Neural progenitor cell (in vitro differentiated cells): Measurements from ENCODE around the gene ZNF638. TPM values are rescaled to one million over a fixed set of nuclear protein-coding genes. Genes with fewer than 3 reads are reported as not detected.

Source experiments
- DNase-seq: peaks from one replicate; pipeline ENCODE4 v3.0.0-alpha.2; 2016; ENCODE audit warnings: low spot score
- H2AFZ ChIP-seq: fragments of 200-600 bp; sonication (generic); replicated peaks from 2 replicates; pipeline ENCODE4 v1.6.1; 2016; ENCODE audit warnings: antibody characterized with exemption
- H3F3A ChIP-seq: fragments of 200-600 bp; sonication (generic); 2 replicates; pipeline ENCODE4 v1.6.1; 2016; ENCODE audit warnings: antibody characterized with exemption, low read depth
- H3K27ac ChIP-seq: fragments of 200-600 bp; sonication (generic); 2 replicates; pipeline ENCODE4 v1.5.1; 2016; ENCODE audit warnings: mild to moderate bottlenecking
- H3K27me3 ChIP-seq: fragments of 200-600 bp; sonication (generic); 2 replicates; pipeline ENCODE4 v1.6.1; 2016; ENCODE audit warnings: mild to moderate bottlenecking, moderate library complexity
- H3K36me3 ChIP-seq: fragments of 200-600 bp; sonication (generic); 2 replicates; pipeline ENCODE4 v1.5.1; 2016
- H3K4me1 ChIP-seq: fragments of 200-600 bp; sonication (generic); 2 replicates; pipeline ENCODE4 v1.6.1; 2016; ENCODE audit warnings: mixed run types
- H3K4me2 ChIP-seq: fragments of 200-600 bp; sonication (generic); 2 replicates; pipeline ENCODE4 v1.6.1; 2016
- H3K4me3 ChIP-seq: fragments of 200-600 bp; sonication (generic); 2 replicates; pipeline ENCODE4 v1.5.1; 2016
- H3K79me2 ChIP-seq: fragments of 200-600 bp; sonication (generic); 2 replicates; pipeline ENCODE4 v1.6.1; 2016; ENCODE audit warnings: low read depth
- H3K9ac ChIP-seq: fragments of 200-600 bp; sonication (generic); 2 replicates; pipeline ENCODE4 v1.6.1; 2016
- H3K9me3 ChIP-seq: fragments of 200-600 bp; sonication (generic); 2 replicates; pipeline ENCODE4 v1.5.1; 2016; ENCODE audit warnings: low read depth
- H4K20me1 ChIP-seq: fragments of 200-600 bp; sonication (generic); 2 replicates; pipeline ENCODE4 v1.6.1; 2016; ENCODE audit warnings: low read depth
- H3K27ac Mint-ChIP-seq: 3 replicates; pipeline ENCODE4 v1.8.0; 2021; ENCODE audit warnings: mixed read lengths
- H3K27me3 Mint-ChIP-seq: 2 replicates; pipeline ENCODE4 v1.8.0; 2022; ENCODE audit warnings: low read depth, mild to moderate bottlenecking, inconsistent platforms, moderate library complexity, mixed read lengths; ENCODE audit not compliant: insufficient read depth
- H3K36me3 Mint-ChIP-seq: 3 replicates; pipeline ENCODE4 v1.8.0; 2021; ENCODE audit warnings: mixed read lengths
- H3K4me1 Mint-ChIP-seq: 3 replicates; pipeline ENCODE4 v1.8.0; 2021; ENCODE audit warnings: mixed read lengths
- H3K4me3 Mint-ChIP-seq: 3 replicates; pipeline ENCODE4 v1.8.0; 2021; ENCODE audit warnings: mild to moderate bottlenecking, moderate library complexity, mixed read lengths
- H3K9me3 Mint-ChIP-seq: 3 replicates; pipeline ENCODE4 v1.8.0; 2020; ENCODE audit warnings: mixed read lengths
- CTCF ChIP-seq: fragments of 200-600 bp; sonication (generic); IDR thresholded peaks from 2 replicates; pipeline ENCODE4 v1.5.1; 2017; ENCODE audit warnings: antibody characterized with exemption, mild to moderate bottlenecking
- EZH2 ChIP-seq: fragments of 200-600 bp; sonication (generic); IDR thresholded peaks from 2 replicates; pipeline ENCODE4 v1.6.1; 2017; ENCODE audit warnings: antibody characterized with exemption, mild to moderate bottlenecking, moderate library complexity
- EZH2phosphoT487 ChIP-seq: fragments of 200-600 bp; sonication (generic); IDR thresholded peaks from 2 replicates; pipeline ENCODE4 v1.6.1; 2017; ENCODE audit warnings: antibody characterized with exemption
- total RNA-seq: library from RNA; depleted of rRNA; stranded (reverse); fragments of >200 nt; gene quantifications from 2 replicates; pipeline ENCODE4 v1.2.3, GENCODE V29; 2015; ENCODE audit warnings: low replicate concordance

ZNF638 gene
- total RNA-seq, 1 donor from 2014 or later = 362 TPM

GRCh38 chr2:71460595-71461303 is 129.2 kb downstream of the ZNF638 start:
- no peaks in the 10 kb centered on the region for H3K36me3 Mint-ChIP-seq
- H3K27me3 Mint-ChIP-seq = peaks cover 9% of the 10 kb centered on the region
- H3K9ac ChIP-seq = no peak overlapping the region
- H3F3A ChIP-seq = peaks cover 7% of the 10 kb centered on the region
- TF ChIP-seq CTCF = peak; percentile 72
- no peak for TF ChIP-seq EZH2
- H3K36me3 ChIP-seq = no peaks in the 10 kb centered on the region
- no peak overlapping the region for H3K4me2 ChIP-seq
- H3K4me1 Mint-ChIP-seq = peaks cover 24% of the 10 kb centered on the region
- H3K27ac ChIP-seq = no peak overlapping the region
- no peaks in the 10 kb centered on the region for H3K9me3 ChIP-seq
- H3K9me3 Mint-ChIP-seq = no peaks in the 10 kb centered on the region
- H3K4me3 ChIP-seq = no peak overlapping the region
- no peak overlapping the region for H2AFZ ChIP-seq
- peak; percentile 28 for DNase-seq
- H3K27me3 ChIP-seq = peaks cover 48% of the 10 kb centered on the region
- no peak overlapping the region for H3K27ac Mint-ChIP-seq
- peaks cover 3% of the 10 kb centered on the region for H4K20me1 ChIP-seq
- H3K4me3 Mint-ChIP-seq = no peak overlapping the region
- H3K4me1 ChIP-seq = peaks cover 11% of the 10 kb centered on the region
- no peaks in the 10 kb centered on the region for H3K79me2 ChIP-seq

- TF ChIP-seq EZH2phosphoT487 = no peak
- no peak for TF ChIP-seq EZH2
- TF ChIP-seq CTCF = no peak
- H3K4me1 ChIP-seq = peaks cover 6% of the 10 kb centered on the region
- H3K4me1 Mint-ChIP-seq = peaks cover 18% of the 10 kb centered on the region
- no peaks in the 10 kb centered on the region for H3K9me3 Mint-ChIP-seq
- DNase-seq = no peak
- no peaks in the 10 kb centered on the region for H3K36me3 Mint-ChIP-seq
- H3K27ac ChIP-seq = no peak overlapping the region
- H3K27ac Mint-ChIP-seq = no peak overlapping the region
- peaks cover 9% of the 10 kb centered on the region for H3K27me3 Mint-ChIP-seq
- H3K79me2 ChIP-seq = no peaks in the 10 kb centered on the region
- no peak overlapping the region for H3K4me3 Mint-ChIP-seq
- peaks cover 54% of the 10 kb centered on the region for H3K27me3 ChIP-seq
- H3F3A ChIP-seq = peaks cover 6% of the 10 kb centered on the region
- no peak overlapping the region for H3K4me2 ChIP-seq
- no peaks in the 10 kb centered on the region for H3K9me3 ChIP-seq
- no peak overlapping the region for H3K9ac ChIP-seq
- H3K4me3 ChIP-seq = no peak overlapping the region
- H4K20me1 ChIP-seq = peaks cover 9% of the 10 kb centered on the region
- H2AFZ ChIP-seq = no peak overlapping the region
- H3K36me3 ChIP-seq = no peaks in the 10 kb centered on the region
Observed at GRCh38 chr2:71461304-71461671, 129.7 kb downstream of the ZNF638 start.

GRCh38 chr2:71462056-71462605 is 130.5 kb downstream of the ZNF638 start:
- H3K79me2 ChIP-seq = no peaks in the 10 kb centered on the region
- Mint-ChIP-seq H3K36me3 (no peaks in the 10 kb centered on the region), H3K4me1 (peaks cover 15% of the 10 kb centered on the region), H3K27ac (no peak overlapping the region), H3K27me3 (peaks cover 10% of the 10 kb centered on the region), H3K4me3 (no peak overlapping the region), H3K9me3 (no peaks in the 10 kb centered on the region)
- H2AFZ ChIP-seq = no peak overlapping the region
- no peak for DNase-seq
- no peaks in the 10 kb centered on the region for H3K36me3 ChIP-seq
- no peak overlapping the region for H3K9ac ChIP-seq
- H3K27me3 ChIP-seq = peaks cover 62% of the 10 kb centered on the region
- peaks cover 4% of the 10 kb centered on the region for H3K4me1 ChIP-seq
- H3K9me3 ChIP-seq = no peaks in the 10 kb centered on the region
- H4K20me1 ChIP-seq = peaks cover 10% of the 10 kb centered on the region
- peaks cover 6% of the 10 kb centered on the region for H3F3A ChIP-seq
- no peak overlapping the region for H3K27ac ChIP-seq
- H3K4me3 ChIP-seq = no peak overlapping the region
- no peak overlapping the region for H3K4me2 ChIP-seq
- TF ChIP-seq CTCF (no peak), EZH2phosphoT487 (no peak), EZH2 (no peak)
